Vagina (tissue), 2 donors: Measurements from ENCODE around the gene NTNG1.

Source experiments
- POLR2A ChIP-seq, 2 donors: fragments of 450-650 bp; IDR thresholded peaks; one replicate each; pipeline ENCODE4 v1.6.1; 2017; ENCODE audit warnings: antibody characterized with exemption in 2 of 2, mild to moderate bottlenecking in 2 of 2, moderate library complexity in 2 of 2
- POLR2AphosphoS5 ChIP-seq, 2 donors: sonication (generic); formaldehyde crosslinking; IDR thresholded peaks; one replicate each; pipeline ENCODE4 v1.9.0; 2017; ENCODE audit warnings: antibody characterized with exemption in 2 of 2, mild to moderate bottlenecking in 2 of 2, low read depth in 1 of 2; ENCODE audit not compliant: insufficient read depth in 1 of 2
- TF ChIP-seq, protein P1 (sequence below), 3 experiments: fragments of 450-650 bp in 2 of 3; fragments of 200-600 bp in 1 of 3; sonication (generic) in 1 of 3; IDR thresholded peaks; one replicate each; pipeline ENCODE4 v1.5.1; 2017 to 2019; ENCODE audit warnings: antibody characterized with exemption in 3 of 3, mild to moderate bottlenecking in 2 of 3, moderate library complexity in 2 of 3

DNA sequence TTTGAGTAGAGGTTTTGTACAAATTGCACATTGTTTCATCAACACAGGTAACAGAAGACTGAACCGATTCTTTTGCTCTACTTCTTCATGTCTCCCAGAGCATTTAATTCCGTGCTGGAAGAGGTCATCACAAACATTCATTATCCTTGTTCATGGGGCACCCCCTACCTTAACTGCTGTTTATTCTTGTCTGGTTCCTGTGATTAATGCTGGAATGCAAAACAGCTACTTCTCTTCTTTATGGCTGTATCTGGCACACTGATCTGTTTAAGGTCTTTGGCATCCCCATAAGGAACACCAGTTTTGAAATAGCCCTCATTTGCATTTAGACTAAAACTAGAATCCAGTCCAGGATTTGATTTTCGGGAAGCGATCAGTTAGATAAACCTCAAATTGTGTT is 42.2 kb downstream of the NTNG1 start:
- TF ChIP-seq POLR2AphosphoS5 (IDR thresholded peaks at IDR 0.05; ENCODE audit: insufficient read depth in 1 of 2, low read depth in 1 of 2) (no peak), POLR2A (IDR thresholded peaks at IDR 0.05) (no peak)
- TF ChIP-seq, protein P1, sequence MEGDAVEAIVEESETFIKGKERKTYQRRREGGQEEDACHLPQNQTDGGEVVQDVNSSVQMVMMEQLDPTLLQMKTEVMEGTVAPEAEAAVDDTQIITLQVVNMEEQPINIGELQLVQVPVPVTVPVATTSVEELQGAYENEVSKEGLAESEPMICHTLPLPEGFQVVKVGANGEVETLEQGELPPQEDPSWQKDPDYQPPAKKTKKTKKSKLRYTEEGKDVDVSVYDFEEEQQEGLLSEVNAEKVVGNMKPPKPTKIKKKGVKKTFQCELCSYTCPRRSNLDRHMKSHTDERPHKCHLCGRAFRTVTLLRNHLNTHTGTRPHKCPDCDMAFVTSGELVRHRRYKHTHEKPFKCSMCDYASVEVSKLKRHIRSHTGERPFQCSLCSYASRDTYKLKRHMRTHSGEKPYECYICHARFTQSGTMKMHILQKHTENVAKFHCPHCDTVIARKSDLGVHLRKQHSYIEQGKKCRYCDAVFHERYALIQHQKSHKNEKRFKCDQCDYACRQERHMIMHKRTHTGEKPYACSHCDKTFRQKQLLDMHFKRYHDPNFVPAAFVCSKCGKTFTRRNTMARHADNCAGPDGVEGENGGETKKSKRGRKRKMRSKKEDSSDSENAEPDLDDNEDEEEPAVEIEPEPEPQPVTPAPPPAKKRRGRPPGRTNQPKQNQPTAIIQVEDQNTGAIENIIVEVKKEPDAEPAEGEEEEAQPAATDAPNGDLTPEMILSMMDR (IDR thresholded peaks at IDR 0.05), result no peak
